Stimulated activated CD8-positive, alpha-beta memory T cell treated with anti-CD3 and anti-CD28 coated beads, Interleukin-15, amount 100 ng/mL, for 4 hours (primary cell): Measurements from ENCODE around the gene CEP41.

Experiments used
- DNase-seq, 2 donors: peaks; one replicate each; pipeline ENCODE4 v3.0.0-alpha.2; 2020; ENCODE audit warnings: low read depth in 2 of 2

CEP41 gene, protein sequence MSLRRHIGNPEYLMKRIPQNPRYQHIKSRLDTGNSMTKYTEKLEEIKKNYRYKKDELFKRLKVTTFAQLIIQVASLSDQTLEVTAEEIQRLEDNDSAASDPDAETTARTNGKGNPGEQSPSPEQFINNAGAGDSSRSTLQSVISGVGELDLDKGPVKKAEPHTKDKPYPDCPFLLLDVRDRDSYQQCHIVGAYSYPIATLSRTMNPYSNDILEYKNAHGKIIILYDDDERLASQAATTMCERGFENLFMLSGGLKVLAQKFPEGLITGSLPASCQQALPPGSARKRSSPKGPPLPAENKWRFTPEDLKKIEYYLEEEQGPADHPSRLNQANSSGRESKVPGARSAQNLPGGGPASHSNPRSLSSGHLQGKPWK

GRCh38 chr7:130440527-130441365 is at the start of gene CEP41:
Gene CEP41, minus strand, starts transcription at chr7:130441016. Its CDS starts 50 bp downstream, at chr7:130440966.
- DNase-seq, result peak; percentile 78 to 81

DNA sequence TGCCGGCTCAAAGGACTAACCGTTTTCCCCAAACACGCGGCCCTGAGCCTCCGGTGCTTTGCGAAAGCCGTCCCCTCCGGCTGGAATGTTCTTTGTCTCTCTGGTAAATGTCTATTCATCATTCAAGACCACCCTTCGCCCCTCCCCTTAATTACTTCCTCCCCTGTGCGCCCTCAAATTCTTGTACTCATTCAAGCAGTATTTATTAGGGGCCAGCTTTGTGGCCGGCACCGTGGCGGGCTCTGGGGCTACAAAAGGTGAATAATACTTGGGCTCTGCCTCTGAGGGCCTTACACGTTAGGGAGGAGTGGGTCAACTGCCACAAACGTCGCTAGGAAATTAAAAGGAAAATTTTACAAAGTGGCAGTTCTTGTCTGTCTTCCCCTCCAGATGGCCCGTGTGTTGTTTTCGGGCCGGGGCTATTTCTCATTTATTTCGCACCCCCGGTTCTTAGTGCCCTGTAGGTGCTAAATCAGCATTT is 49.5 kb upstream of the CEP41 start:
- no peak for DNase-seq

GRCh38 chr7:130489140-130489983 is 48.5 kb upstream of the CEP41 start:
- no peak for DNase-seq

DNA sequence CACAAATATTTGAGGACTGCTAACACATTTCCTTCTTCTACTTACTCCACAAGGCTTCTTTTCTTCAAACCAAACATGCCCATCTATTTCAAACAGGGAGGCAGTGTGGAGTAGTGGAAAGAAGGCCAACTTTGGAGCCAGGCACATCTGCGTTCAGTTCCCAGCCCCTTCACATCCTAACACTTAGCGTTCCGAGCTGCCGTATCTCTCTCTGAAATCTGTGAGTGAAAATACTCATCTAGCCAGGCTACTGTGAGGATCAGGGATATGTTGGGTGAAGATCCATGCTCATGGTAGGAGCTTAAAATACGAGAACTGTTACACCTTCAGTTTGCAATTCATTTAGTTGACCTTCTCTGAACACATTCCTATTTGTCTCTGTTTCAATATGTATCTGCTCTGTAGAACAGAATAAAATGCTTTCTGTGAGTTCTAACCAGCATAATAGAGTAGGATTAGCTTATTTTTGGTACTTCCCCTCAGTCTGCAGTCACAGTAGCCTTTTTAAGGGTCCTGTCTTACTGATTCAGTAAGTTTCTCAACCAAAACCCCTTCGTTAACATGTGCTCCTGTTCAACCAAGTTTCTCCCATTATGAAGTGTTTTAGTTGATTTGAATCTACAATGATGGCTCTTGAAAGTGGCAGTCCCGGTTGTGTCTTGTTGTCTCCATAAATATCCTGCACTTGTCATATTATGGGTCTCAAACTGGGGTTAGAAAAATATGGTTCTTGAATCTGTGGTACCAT is 47.8 kb upstream of the CEP41 start:
- DNase-seq, result no peak

DNA sequence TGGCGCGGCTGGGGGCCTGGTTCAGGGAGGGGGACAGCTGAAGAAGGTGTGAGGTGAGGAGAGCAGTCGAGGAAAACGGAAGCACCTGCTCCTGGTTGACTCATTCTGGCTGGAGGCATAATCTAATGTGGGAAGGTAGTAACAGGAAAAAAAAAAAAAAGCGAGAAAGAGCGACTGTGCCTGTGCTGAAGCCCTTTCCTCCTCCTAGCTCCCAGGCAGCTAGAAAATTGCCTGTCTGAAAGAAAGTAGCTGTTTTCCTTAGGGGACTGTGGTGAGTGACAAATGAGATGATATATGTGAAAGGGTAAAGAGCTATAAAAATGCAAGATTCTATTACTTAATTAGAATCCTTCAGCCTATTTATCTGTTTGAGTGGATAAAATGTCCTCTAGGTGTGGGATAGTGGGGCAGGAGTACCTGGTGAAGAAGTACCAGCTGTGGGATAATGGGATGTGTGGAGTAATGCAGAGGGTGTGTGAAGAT is 46.2 kb upstream of the CEP41 start:
- no peak for DNase-seq

DNA sequence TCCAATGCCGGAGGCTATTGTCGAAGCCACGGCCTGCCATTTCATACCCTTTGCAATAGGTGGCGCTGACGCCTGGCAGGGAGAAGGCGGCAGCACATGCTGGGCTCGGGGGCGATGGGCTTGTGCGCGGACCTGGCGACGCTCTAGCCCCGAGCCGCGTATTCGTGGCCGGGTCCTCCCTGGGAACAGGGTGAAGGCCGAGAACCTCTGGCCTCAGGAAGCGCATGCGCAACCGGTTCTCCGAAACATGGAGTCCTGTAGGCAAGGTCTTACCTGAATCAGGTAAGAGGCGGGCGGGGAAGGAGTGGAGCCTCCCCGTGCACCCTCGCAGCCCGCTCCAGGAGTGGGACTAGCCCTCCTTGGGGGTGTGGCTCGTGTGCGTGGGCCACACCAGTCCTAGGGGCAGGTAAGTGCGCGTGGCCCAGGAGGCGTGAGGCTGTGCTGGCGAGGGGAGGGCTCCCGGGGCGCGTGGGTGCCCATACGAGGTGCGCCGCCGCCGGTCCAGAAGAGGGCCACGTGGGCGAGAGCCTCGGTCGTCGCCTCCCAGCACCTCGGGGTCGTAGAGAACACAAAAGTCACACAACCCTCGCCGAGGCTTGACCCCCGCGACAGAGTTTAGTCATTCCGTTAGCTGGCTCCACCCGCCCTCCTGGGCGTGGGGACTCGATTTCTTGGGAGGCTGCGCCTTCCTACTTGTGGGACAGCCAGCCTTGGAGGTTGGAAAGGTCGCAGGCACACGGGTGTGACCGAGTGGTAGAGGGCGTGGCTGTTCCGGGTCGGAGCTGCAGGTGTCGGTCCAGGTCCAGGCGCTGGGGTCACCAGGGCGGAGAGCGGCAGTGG is 45.5 kb upstream of the CEP41 start:
- DNase-seq, result peak; percentile 34 to 37

GRCh38 chr7:130485734-130486113 is 44.9 kb upstream of the CEP41 start:
- DNase-seq, result no peak

- no peak for DNase-seq
Observed at GRCh38 chr7:130483031-130483430, 42.2 kb upstream of the CEP41 start.

GRCh38 chr7:130481898-130482297 is 41.1 kb upstream of the CEP41 start:
- DNase-seq, result no peak

DNA sequence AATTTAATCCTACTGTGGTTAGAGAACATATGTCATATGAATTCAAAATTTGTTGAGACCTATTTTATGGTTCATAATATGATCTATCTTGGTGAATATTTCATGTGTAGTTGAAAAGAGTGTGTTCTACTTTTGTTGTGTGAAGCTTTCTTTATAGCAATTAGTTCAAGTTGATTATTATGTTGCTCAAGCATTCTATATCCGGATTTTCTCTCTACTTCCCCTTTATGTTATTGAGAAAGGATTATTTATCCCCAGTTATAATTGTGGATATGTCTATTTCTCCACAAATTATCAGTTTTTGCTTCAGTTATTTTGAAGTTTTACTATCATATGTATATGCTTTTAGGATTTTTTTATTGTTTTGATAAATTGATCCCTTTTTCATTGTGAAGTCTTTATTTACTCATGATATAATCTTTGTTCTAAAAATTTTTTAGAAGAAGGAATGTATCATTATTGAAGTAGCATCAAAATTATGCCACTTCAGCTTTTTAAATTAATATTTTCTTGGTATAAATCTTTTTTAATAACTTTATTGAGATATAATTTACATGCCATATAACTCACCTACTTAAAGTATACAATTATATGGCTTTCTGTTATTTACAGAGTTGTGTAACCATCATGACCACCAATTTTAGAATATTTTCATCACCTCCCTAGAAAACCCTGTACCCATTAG is 39.0 kb upstream of the CEP41 start:
- DNase-seq, result no peak

DNA sequence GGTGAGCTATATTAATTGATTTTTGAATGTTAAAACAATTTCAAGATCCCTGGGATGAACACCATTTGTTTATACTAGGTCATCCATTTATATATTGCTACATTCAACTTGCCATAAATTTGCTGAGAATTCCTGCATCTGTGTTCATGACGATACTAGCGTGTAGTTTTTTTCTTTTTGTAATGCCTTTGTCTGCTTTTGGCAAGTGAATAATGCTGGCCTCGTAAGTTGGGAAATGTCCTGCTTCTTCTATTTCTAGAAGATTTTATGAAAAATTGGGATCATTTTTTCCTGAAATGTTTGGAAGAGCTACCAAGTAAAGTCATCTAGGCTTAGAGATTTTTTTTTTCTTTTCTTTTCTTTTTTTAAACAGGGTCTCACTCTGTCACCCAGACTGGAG is 38.2 kb upstream of the CEP41 start:
- DNase-seq, result no peak

DNA sequence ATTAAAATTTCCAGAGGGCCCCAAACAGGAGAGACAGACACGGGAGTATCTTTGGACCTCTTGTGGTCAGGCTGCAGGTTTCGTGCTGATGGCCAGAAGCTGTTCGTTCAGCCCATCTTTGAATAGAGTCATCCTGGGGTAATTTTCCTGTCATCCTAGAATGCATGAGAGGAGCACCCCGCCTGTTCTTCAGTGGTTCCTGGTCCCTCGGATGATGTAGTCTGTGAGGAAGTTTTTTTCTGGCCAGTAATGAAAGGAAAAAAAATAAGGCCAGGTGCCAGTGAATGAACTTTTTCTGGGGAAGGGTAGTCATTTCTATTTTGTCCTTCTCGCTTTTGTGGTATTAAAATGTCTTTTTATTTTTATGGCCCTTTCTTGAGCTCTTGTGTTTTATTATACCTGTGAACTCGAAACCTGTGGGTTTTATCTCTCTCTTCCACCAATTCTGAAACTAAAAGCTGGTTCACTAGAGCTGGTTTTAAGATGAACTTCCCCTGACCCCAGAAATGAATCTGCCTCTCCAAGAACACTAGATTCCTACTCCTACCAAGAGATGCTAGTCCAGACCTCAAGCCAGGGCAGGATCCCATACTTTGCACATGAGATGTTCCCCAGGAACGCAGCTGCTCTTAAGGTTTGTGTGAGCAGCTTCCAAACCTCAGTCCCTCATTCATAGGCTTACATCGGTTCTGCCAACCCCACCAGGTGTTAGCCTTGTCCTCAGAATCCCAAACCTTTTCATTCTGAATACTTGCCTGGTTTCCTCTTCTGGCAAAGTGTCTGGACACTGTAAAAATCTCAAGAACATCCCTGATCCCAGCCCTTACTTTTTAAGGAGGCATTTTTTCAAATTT is 35.7 kb upstream of the CEP41 start:
- no peak for DNase-seq

DNA sequence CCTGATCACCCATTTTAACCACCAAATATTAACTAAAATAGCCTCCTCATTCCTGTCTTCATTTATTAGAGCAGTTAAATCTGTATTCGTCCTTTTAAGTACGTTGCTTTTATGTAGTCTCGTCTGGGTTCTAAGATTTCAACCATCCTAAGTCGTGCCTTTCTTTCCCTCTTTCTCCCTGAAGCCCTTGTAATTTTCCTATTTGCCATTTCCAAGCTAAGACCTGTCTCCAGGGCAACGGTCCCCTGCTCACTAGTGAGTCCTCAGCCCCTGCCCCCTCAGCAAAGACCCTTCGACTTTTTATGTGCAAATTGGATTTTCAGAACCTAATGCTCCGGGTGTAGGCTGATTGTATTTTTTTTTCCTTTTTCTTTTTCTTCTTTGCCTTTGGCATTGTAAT is 35.0 kb upstream of the CEP41 start:
- DNase-seq, result no peak

GRCh38 chr7:130473876-130474275 is 33.1 kb upstream of the CEP41 start:
- no peak for DNase-seq

- no peak for DNase-seq
Observed at GRCh38 chr7:130473289-130473688, 32.5 kb upstream of the CEP41 start.

DNA sequence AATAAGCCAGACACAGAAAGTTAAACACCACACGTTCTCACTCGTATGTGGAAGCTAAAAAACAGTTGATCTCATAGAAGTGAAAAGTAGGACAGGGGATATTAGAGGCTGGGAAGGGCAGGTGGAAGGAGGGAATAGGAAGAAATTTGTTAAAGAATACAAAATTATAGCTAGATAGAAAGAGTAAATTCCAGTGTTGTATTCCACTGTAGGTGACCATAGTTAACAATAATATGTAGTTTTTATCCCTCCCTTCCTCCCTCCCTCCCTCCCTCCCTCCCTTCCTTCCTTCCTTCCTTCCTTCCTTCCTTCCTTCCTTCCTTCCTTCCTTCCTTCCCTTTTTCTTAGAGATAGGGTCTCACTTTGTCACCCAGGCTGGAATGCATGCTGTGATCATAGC is 31.2 kb upstream of the CEP41 start:
- DNase-seq, result no peak

- no peak for DNase-seq
Observed at GRCh38 chr7:130468612-130469011, 27.8 kb upstream of the CEP41 start.

GRCh38 chr7:130463553-130464434 is 23.0 kb upstream of the CEP41 start:
- no peak for DNase-seq
